GM06990 (cell line): ENCODE measurements around the gene DIAPH2.

Experiments
- DNase-seq: peaks from one replicate; pipeline ENCODE4 v3.0.0-alpha.2; 2011; ENCODE audit not compliant: insufficient read length; ENCODE audit errors: extremely low read depth
- H3K27me3 ChIP-seq: replicated peaks from 2 replicates; pipeline ENCODE4 v1.6.0; 2011; ENCODE audit warnings: low read length; ENCODE audit not compliant: control insufficient read depth, insufficient read depth
- H3K36me3 ChIP-seq: 2 replicates; pipeline ENCODE4 v1.5.1; 2011; ENCODE audit warnings: low read length; ENCODE audit not compliant: control insufficient read depth, insufficient read depth
- H3K4me3 ChIP-seq: replicated peaks from 2 replicates; pipeline ENCODE4 v1.5.1; 2011; ENCODE audit warnings: low read depth, mild to moderate bottlenecking, control low read depth, low read length
- TF ChIP-seq, protein P1 (sequence below): IDR thresholded peaks from 2 replicates; pipeline ENCODE4 v1.5.1; 2011; ENCODE audit warnings: low read length, control low read depth, mild to moderate bottlenecking, inconsistent platforms; ENCODE audit not compliant: insufficient read depth, poor library complexity, severe bottlenecking

DIAPH2 gene

DNA sequence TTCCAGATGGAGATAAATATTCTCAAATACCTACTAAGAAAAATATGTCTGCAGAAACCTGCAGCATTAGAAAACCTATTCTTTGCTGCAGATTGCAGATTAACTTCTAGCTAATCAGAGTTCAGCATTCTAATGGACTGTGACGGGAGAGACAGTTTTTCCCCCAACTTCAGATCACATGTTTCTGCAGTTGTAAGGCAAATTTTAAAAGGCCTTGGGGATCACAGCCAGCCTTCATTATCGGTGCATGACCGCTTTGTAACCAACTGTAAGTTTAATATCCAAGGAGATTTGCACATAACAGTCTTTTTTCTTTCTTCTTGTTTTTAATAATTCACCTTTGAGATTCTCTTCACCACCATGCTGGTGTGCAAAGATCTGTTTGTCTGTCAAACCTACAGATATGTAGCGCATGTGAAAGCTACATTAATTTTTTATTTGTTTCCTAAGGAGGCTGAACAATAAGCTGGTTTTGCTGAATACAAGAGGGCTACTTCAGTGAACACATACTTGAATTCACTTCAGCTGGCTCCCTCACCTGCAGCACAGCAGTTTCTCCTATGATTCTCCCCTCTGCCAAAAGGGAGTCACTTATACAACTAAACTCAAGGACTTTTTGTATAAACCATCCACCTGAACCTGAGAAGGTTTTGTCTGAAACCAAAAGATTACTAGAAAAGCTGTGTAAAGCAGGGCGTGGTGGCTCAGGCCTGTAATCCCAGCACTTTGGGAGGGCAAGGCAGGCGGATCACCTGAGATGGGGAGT is 687.5 kb downstream of the DIAPH2 start:
- no peak overlapping the region for H3K4me3 ChIP-seq
- DNase-seq: no peak
- H3K27me3 ChIP-seq: no peaks in the 10 kb centered on the region
- H3K36me3 ChIP-seq: no peaks in the 10 kb centered on the region
- TF ChIP-seq, protein P1, sequence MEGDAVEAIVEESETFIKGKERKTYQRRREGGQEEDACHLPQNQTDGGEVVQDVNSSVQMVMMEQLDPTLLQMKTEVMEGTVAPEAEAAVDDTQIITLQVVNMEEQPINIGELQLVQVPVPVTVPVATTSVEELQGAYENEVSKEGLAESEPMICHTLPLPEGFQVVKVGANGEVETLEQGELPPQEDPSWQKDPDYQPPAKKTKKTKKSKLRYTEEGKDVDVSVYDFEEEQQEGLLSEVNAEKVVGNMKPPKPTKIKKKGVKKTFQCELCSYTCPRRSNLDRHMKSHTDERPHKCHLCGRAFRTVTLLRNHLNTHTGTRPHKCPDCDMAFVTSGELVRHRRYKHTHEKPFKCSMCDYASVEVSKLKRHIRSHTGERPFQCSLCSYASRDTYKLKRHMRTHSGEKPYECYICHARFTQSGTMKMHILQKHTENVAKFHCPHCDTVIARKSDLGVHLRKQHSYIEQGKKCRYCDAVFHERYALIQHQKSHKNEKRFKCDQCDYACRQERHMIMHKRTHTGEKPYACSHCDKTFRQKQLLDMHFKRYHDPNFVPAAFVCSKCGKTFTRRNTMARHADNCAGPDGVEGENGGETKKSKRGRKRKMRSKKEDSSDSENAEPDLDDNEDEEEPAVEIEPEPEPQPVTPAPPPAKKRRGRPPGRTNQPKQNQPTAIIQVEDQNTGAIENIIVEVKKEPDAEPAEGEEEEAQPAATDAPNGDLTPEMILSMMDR: no peak

DNA sequence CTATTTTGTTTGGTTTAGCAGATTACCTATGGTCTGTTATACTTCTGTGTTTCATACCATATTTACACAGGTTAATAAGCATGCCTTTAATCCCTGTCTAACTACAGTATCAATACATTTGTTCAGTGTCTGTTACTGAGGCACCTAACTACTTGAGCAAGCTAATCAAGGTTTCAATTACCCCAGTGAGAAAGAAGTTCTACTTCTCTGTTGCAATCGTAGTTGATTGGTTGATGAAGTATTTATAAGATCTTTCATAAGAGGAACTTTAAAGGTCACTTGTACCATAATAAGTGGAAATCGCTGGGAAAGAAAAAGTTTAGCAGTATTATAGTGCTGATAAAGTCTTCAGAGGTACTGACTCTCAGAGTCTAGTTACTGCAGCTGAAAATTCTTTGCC is 689.6 kb downstream of the DIAPH2 start:
- Histone ChIP-seq H3K27me3 (no peaks in the 10 kb centered on the region), H3K4me3 (no peak overlapping the region), H3K36me3 (no peaks in the 10 kb centered on the region)
- no peak for DNase-seq
- TF ChIP-seq, protein P1: no peak

DNA sequence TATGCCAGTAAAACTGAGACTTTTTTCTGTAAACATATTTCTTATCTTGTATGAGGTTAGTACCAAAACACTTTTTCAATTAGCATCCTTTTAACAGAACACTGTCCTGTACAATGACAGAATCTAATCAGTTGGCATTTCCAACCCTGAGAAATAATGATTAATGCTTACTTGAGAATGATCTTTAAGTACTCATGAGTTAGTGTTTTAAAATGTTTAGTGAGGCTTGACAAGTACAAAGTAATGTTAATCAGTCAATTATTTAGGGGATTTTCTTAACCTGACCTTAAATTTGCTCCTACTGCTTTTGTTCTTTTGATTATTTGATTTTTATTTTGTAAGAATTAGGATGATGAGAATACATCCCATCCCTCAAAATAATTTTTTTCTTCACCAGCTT is 695.6 kb downstream of the DIAPH2 start:
- Histone ChIP-seq H3K36me3 (no peaks in the 10 kb centered on the region), H3K27me3 (no peaks in the 10 kb centered on the region), H3K4me3 (no peak overlapping the region)
- TF ChIP-seq, protein P1: no peak
- DNase-seq: no peak

DNA sequence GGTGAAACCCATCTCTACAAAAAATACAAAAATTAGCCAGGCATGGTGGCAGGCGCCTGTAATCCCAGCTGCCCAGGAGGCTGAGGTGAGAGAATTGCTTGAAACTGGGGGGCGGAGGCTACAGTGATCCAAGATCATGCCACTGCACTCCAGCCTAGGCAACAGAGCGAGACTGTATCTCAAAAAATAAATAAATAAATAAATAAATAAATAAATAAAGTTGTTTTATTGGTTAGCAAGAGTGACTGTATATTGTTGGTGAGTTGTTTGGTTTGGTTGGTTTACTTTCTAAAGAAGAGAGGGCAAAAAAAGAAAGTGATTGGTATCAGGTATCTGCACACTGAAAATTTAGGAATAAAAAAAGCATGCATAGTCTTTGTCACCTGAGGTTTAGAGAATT is 700.0 kb downstream of the DIAPH2 start:
- H3K36me3 ChIP-seq: no peaks in the 10 kb centered on the region
- H3K4me3 ChIP-seq: no peak overlapping the region
- TF ChIP-seq, protein P1: no peak
- H3K27me3 ChIP-seq: no peaks in the 10 kb centered on the region
- DNase-seq: no peak

DNA sequence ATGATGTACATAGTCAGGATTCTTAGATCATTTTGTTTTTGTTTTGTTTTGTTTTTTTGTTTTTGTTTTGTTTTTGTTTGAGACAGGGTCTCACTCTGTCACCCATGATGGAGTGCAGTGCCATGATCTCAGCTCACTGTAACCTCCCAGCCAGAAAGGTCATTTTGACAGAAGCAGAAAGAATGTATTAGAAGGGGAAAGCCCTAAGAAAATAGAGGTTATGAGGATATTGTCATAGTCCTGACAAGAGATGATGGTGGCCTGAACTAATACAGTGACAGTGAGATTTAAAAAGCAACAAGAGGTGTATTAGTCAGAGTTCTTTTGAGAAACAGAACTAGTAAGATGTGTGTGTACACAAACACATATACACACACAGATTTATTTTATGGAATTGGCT is 702.4 kb downstream of the DIAPH2 start:
- DNase-seq: no peak
- Histone ChIP-seq H3K4me3 (no peak overlapping the region), H3K36me3 (no peaks in the 10 kb centered on the region), H3K27me3 (no peaks in the 10 kb centered on the region)
- TF ChIP-seq, protein P1: no peak

DNA sequence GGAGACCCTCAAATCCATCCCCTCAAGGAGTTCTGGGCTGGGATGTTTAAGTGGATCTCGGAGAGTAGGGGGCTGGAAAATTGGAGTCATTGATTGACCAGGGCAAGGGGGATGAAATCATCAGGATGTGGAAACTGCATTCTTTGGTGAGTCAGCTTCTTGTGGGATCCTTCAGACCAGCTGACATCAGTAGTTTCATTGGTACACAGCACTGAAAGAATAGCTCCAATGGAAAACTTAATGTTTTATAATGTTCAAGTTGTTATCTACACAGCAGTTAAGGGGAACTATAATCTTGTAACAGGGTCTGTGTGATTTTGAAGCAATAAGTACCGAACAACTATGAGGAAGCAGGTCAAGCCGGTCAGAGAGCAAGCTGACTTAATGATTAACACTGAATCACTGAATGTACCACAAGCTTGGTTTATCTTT is 705.1 kb downstream of the DIAPH2 start:
- Histone ChIP-seq H3K4me3 (no peak overlapping the region), H3K36me3 (no peaks in the 10 kb centered on the region), H3K27me3 (no peaks in the 10 kb centered on the region)
- TF ChIP-seq, protein P1: no peak
- no peak for DNase-seq
